ENCODE results near the gene PSAP. TPM values are rescaled to one million over a fixed set of nuclear protein-coding genes. Genes with fewer than 3 reads are reported as not detected.
"Not testable (repeated sequence)": the region's sequence is repeated elsewhere in the genome, so short reads cannot be mapped to it uniquely, and the experiment has no call there.

Gene PSAP
- total RNA-seq, result 1,000 to 10,000 TPM in 1 of 4 donors, 100 to 1,000 TPM in 3; 757 to 1,009 (median 906) TPM

GRCh38 chr10:71850743-71851464, at the start of gene PSAP:
PSAP (minus strand) TSS chr10:71851251; CDS start chr10:71851221, 30 bp downstream.
- H3K27me3 ChIP-seq, result no peaks in the 10 kb centered on the region
- 1 to 2% methylated on average over 18 to 49 of the region's 49 CpGs for WGBS, 2 donors
- H3K36me3 ChIP-seq, result no peaks in the 10 kb centered on the region
- H3K27ac ChIP-seq, result peak within 1 kb of the TSS; percentile 96 to 100 (median 98)
- H3K4me1 ChIP-seq, result peaks cover 0 to 62% (median 31%) of the 10 kb centered on the region in 4 donors
- H3K9me3 ChIP-seq, result no peaks in the 10 kb centered on the region
- TF ChIP-seq EP300 (IDR thresholded peaks at IDR 0.05) (peak; percentile 97 to 100), POLR2A (IDR thresholded peaks at IDR 0.05) (peak; percentile 98 to 100), CTCF (IDR thresholded peaks at IDR 0.05) (peak in 2 of 5 experiments; percentile 42 to 47)
- DNase-seq (ENCODE audit: low spot score in 2 of 2), result peak; percentile 97
- peak within 1 kb of the TSS; percentile 76 to 100 (median 98) for H3K4me3 ChIP-seq

- TF ChIP-seq EP300 (IDR thresholded peaks at IDR 0.05) (no peak), POLR2A (IDR thresholded peaks at IDR 0.05) (no peak), CTCF (IDR thresholded peaks at IDR 0.05) (no peak)
- 94 to 99% methylated on average over 12 to 14 of the region's 14 CpGs for WGBS, 2 donors
- no peak overlapping the region for H3K4me3 ChIP-seq
These were observed 49.6 kb upstream of the PSAP start for GRCh38 chr10:71900441-71901180.

GRCh38 chr10:71899665-71900412, 48.8 kb upstream of the PSAP start:
- H3K9me3 ChIP-seq, result peaks cover 0 to 6% (median 0%) of the 10 kb centered on the region in 4 donors
- peaks cover 0 to 4% (median 0%) of the 10 kb centered on the region in 4 donors for H3K4me1 ChIP-seq
- no peak for DNase-seq (ENCODE audit: low spot score in 2 of 2)
- H3K27ac ChIP-seq, result no peak overlapping the region
- H3K4me3 ChIP-seq, result no peak overlapping the region
- no peaks in the 10 kb centered on the region for H3K36me3 ChIP-seq
- H3K27me3 ChIP-seq, result no peaks in the 10 kb centered on the region
- TF ChIP-seq CTCF (IDR thresholded peaks at IDR 0.05) (no peak), EP300 (IDR thresholded peaks at IDR 0.05) (no peak), POLR2A (IDR thresholded peaks at IDR 0.05) (no peak)
- WGBS, 2 donors, result 100% methylated on average over 2 of the region's 3 CpGs; no CpG with 5 or more reads in 1 of the 2 donors

More at GRCh38 chr10:71900441-71901180, 49.6 kb upstream of the PSAP start:
- no peak overlapping the region for H3K27ac ChIP-seq
- peaks cover 0 to 6% (median 0%) of the 10 kb centered on the region in 4 donors for H3K9me3 ChIP-seq
- no peaks in the 10 kb centered on the region for H3K36me3 ChIP-seq
- H3K27me3 ChIP-seq, result no peaks in the 10 kb centered on the region
- H3K4me1 ChIP-seq, result peaks cover 0 to 4% (median 0%) of the 10 kb centered on the region in 4 donors
- DNase-seq (ENCODE audit: low spot score in 2 of 2), result no peak

- not testable (repeated sequence) for H3K9me3 ChIP-seq; H3K27ac ChIP-seq; H3K4me3 ChIP-seq; H3K36me3 ChIP-seq; DNase-seq (ENCODE audit: low spot score in 2 of 2); H3K4me1 ChIP-seq; H3K27me3 ChIP-seq
- WGBS, 2 donors, result 85 to 91% methylated on average over 5 of the region's 5 CpGs
These were observed 47.3 kb upstream of the PSAP start for GRCh38 chr10:71898346-71898745.

- H3K9me3 ChIP-seq, result peaks cover 0 to 6% (median 0%) of the 10 kb centered on the region in 4 donors
- H3K4me1 ChIP-seq, result peaks cover 0 to 29% (median 10%) of the 10 kb centered on the region in 4 donors
- H3K27ac ChIP-seq, result no peak overlapping the region
- TF ChIP-seq CTCF (IDR thresholded peaks at IDR 0.05) (no peak), POLR2A (IDR thresholded peaks at IDR 0.05) (no peak), EP300 (IDR thresholded peaks at IDR 0.05) (no peak)
- H3K36me3 ChIP-seq, result no peaks in the 10 kb centered on the region
- H3K27me3 ChIP-seq, result no peaks in the 10 kb centered on the region
- DNase-seq (ENCODE audit: low spot score in 2 of 2), result no peak
- WGBS, 2 donors, result 77 to 84% methylated on average over 8 of the region's 8 CpGs
- H3K4me3 ChIP-seq, result no peak overlapping the region
These were observed 42.9 kb upstream of the PSAP start for GRCh38 chr10:71893920-71894319.

Measured in tibial nerve (tissue), 4 donors.